ENCODE results near the gene SDCBP2.

The SDCBP2 gene

GRCh38 chr20:1307171-1307570, 21.8 kb downstream of the SDCBP2 start:
- TF ChIP-seq NFIC (IDR thresholded peaks at IDR 0.05): no peak
- TF ChIP-seq TAF1 (IDR thresholded peaks at IDR 0.05; ENCODE audit: low read depth): no peak
- TF ChIP-seq TCF12 (IDR thresholded peaks at IDR 0.05; ENCODE audit: low read depth): no peak

- no peak for TF ChIP-seq REST (IDR thresholded peaks at IDR 0.05; ENCODE audit: low read depth)
- no peak for TF ChIP-seq NFIC (IDR thresholded peaks at IDR 0.05)
Measured at GRCh38 chr20:1306316-1307135, 22.4 kb downstream of the SDCBP2 start.

GRCh38 chr20:1305712-1306111, 23.2 kb downstream of the SDCBP2 start:
- TF ChIP-seq TAF1 (IDR thresholded peaks at IDR 0.05; ENCODE audit: low read depth) (no peak), ZBTB7A (IDR thresholded peaks at IDR 0.05; ENCODE audit: low read depth) (no peak), REST (IDR thresholded peaks at IDR 0.05; ENCODE audit: low read depth) (no peak), USF1 (IDR thresholded peaks at IDR 0.05) (no peak), TCF12 (IDR thresholded peaks at IDR 0.05; ENCODE audit: low read depth) (no peak), FOXM1 (IDR thresholded peaks at IDR 0.05; ENCODE audit: borderline replicate concordance, low read depth) (no peak), NFIC (IDR thresholded peaks at IDR 0.05) (no peak), EP300 (IDR thresholded peaks at IDR 0.05; ENCODE audit: borderline replicate concordance) (no peak), CEBPB (IDR thresholded peaks at IDR 0.05) (no peak), EGR1 (IDR thresholded peaks at IDR 0.05) (no peak), RAD21 (IDR thresholded peaks at IDR 0.05; ENCODE audit: low read depth) (no peak), CREB1 (IDR thresholded peaks at IDR 0.05; ENCODE audit: low read depth) (no peak)

GRCh38 chr20:1304710-1305515, 24.0 kb downstream of the SDCBP2 start:
- TF ChIP-seq USF1 (IDR thresholded peaks at IDR 0.05) (no peak), YY1 (IDR thresholded peaks at IDR 0.05; ENCODE audit: low read depth) (no peak), TAF1 (IDR thresholded peaks at IDR 0.05; ENCODE audit: low read depth) (no peak), RAD21 (IDR thresholded peaks at IDR 0.05; ENCODE audit: low read depth) (no peak), CEBPB (IDR thresholded peaks at IDR 0.05) (no peak), TCF12 (IDR thresholded peaks at IDR 0.05; ENCODE audit: low read depth) (no peak), MAX (IDR thresholded peaks at IDR 0.05) (no peak), TEAD4 (IDR thresholded peaks at IDR 0.05) (no peak), ZBTB7A (IDR thresholded peaks at IDR 0.05; ENCODE audit: low read depth) (no peak), EP300 (IDR thresholded peaks at IDR 0.05; ENCODE audit: borderline replicate concordance) (no peak), REST (IDR thresholded peaks at IDR 0.05; ENCODE audit: low read depth) (no peak), EGR1 (IDR thresholded peaks at IDR 0.05) (no peak), CREB1 (IDR thresholded peaks at IDR 0.05; ENCODE audit: low read depth) (no peak)
